ENCODE data around the gene ELFN2.

- TF ChIP-seq CTCF (IDR thresholded peaks at IDR 0.05) (no peak), POLR2A (IDR thresholded peaks at IDR 0.05) (no peak)
Observed at GRCh38 chr22:37400719-37401118, 26.6 kb downstream of the ELFN2 start.
